ENCODE data around the gene ZNF302. TPM values are rescaled to one million over a fixed set of nuclear protein-coding genes. Genes with fewer than 3 reads are reported as not detected.

The ZNF302 gene
- total RNA-seq, 1 donor from 2014 or later: 17.2 TPM

GRCh38 chr19:34733266-34733745 lies 55.8 kb downstream of the ZNF302 start:
- no peaks in the 10 kb centered on the region for H3K27me3 ChIP-seq
- peaks cover 32% of the 10 kb centered on the region for H3K4me1 ChIP-seq
- no peak for TF ChIP-seq POLR2AphosphoS5 (IDR thresholded peaks at IDR 0.05; ENCODE audit: insufficient read depth in 1 of 2, low read depth in 1 of 2)
- no peak for TF ChIP-seq CTCF (IDR thresholded peaks at IDR 0.05)
- no peak for TF ChIP-seq POLR2A (IDR thresholded peaks at IDR 0.05)
- H3K27ac ChIP-seq: peak overlapping the region; percentile 96
- intact Hi-C loops (cut with DNase I): loop anchor here (2.0 kb wide), 1 partner anchor 55 kb away; no protein-coding TSS in a partner anchor
- DNase-seq (ENCODE audit: extremely low spot score in 2 of 2): no peak
- peak overlapping the region; percentile 69 to 74 for H3K4me3 ChIP-seq
- peaks cover 0 to 25% of the 10 kb centered on the region in 2 donors for H3K36me3 ChIP-seq
- no peaks in the 10 kb centered on the region for H3K9me3 ChIP-seq

- Histone ChIP-seq H3K27ac (peak within 1 kb of the TSS; percentile 96), H3K4me3 (peak within 1 kb of the TSS; percentile 69 to 74), H3K9me3 (no peaks in the 10 kb centered on the region), H3K4me1 (peaks cover 32% of the 10 kb centered on the region), H3K27me3 (no peaks in the 10 kb centered on the region), H3K36me3 (peaks cover 0 to 31% of the 10 kb centered on the region in 2 donors)
- TF ChIP-seq POLR2A (IDR thresholded peaks at IDR 0.05) (peak in 1 of 2 donors; percentile 24), CTCF (IDR thresholded peaks at IDR 0.05) (no peak), POLR2AphosphoS5 (IDR thresholded peaks at IDR 0.05; ENCODE audit: insufficient read depth in 1 of 2, low read depth in 1 of 2) (peak; percentile 88 to 96)
- peak in 1 of 2 donors; percentile 92 for DNase-seq (ENCODE audit: extremely low spot score in 2 of 2)
- intact Hi-C loops (cut with DNase I): loop anchor here (2.0 kb wide), 1 partner anchor 55 kb away; no protein-coding TSS in a partner anchor
Measured at GRCh38 chr19:34733746-34734536, 56.5 kb downstream of the ZNF302 start, which contains the start of gene ZNF181. Gene ZNF181, plus strand, starts transcription at chr19:34734243. Its CDS starts 795 bp downstream, at chr19:34735038.

GRCh38 chr19:34734537-34735103 lies 57.1 kb downstream of the ZNF302 start:
- TF ChIP-seq CTCF (IDR thresholded peaks at IDR 0.05) (no peak), POLR2A (IDR thresholded peaks at IDR 0.05) (no peak), POLR2AphosphoS5 (IDR thresholded peaks at IDR 0.05; ENCODE audit: insufficient read depth in 1 of 2, low read depth in 1 of 2) (no peak)
- H3K27me3 ChIP-seq: no peaks in the 10 kb centered on the region
- no peaks in the 10 kb centered on the region for H3K9me3 ChIP-seq
- peaks cover 32% of the 10 kb centered on the region for H3K4me1 ChIP-seq
- intact Hi-C loops (cut with DNase I): no loop called here
- peak overlapping the region; percentile 69 to 74 for H3K4me3 ChIP-seq
- peaks cover 0 to 38% of the 10 kb centered on the region in 2 donors for H3K36me3 ChIP-seq
- H3K27ac ChIP-seq: peak overlapping the region; percentile 96
- no peak for DNase-seq (ENCODE audit: extremely low spot score in 2 of 2)

Small RNA genes within 50 kb of the gene (small RNA-seq; reads per million reads assigned to genes)
- not detected for gene RF00611

Other genes with a start within 250 kb of the ZNF302 start
- 84.5 TPM for gene UBA2, start 249.3 kb upstream of the ZNF302 start, total RNA-seq
- 7.6 TPM for gene WTIP, start 195.9 kb upstream of the ZNF302 start, total RNA-seq
- 0.49 TPM for gene SCGB2B2, start 519 bp upstream of the ZNF302 start, total RNA-seq
- gene ZNF181, start 56.6 kb downstream of the ZNF302 start, total RNA-seq: 25.5 TPM
- gene ZNF599, start 95.5 kb downstream of the ZNF302 start, total RNA-seq: 5.9 TPM
- 2.5 TPM for gene ZNF30, start 249.2 kb downstream of the ZNF302 start, total RNA-seq